CD4-positive, alpha-beta T cell treated with Interleukin-12 subunit alpha and Interleukin-12 subunit beta, for 1 hour (primary cell): ENCODE data around the gene SEPTIN8.

Experiments used
- DNase-seq: peaks from one replicate; pipeline ENCODE4 v3.0.0-alpha.2; 2020

The SEPTIN8 gene

DNA sequence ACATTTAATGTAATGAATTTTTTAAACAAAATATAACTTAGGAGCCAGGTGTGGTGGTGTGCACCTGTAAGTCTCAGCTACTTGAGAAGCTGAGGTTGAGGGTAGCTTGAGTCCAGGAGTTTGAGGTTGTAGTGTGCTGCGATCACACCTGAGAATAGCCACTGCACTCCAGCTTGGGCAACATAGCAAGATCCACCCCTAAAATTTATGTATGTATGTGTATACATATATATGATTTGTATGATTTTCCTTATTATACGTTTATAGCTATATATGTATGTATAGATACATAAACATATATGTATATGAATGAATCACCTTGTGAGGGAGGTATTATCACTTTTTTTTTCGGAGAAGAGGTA, 30.5 kb downstream of the SEPTIN8 start:
- DNase-seq: no peak

DNA sequence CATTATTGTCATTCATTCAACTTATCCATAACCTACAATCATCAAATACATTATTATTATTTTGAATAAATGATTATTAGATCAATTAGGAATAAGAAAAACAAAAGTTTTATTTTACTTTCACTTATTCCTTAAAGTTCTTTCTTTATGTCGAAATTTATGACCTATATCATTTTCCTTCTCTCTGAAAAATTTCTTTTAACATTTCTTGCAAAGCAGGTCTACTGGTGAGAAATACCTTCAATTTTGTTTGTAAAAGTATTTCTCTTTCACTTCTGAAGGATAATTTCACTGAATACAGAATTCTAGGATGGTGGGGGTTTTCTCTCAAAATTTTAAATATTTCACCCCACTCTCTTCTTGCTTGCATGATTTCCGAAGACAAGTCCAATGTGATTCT, 32.4 kb downstream of the SEPTIN8 start:
- DNase-seq: no peak

DNA sequence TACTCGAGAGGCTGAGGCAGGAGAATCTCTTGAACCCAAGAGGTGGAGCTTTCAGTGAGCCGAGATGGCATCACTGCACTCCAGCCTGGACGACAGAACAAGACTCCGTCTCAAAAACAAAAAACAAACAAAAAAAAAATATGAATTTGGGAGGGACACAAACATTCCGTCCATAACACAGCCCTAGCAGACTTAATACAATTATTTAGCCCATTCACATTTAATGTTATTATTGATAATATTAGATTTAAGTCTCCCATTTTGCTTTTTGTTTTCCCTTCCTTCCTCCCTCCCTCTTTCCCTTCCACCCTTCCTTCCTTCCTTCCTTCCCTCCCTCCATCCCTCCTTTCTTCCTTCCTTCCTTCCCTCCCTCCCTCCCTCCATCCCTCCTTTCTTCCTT, 34.4 kb downstream of the SEPTIN8 start:
- no peak for DNase-seq

DNA sequence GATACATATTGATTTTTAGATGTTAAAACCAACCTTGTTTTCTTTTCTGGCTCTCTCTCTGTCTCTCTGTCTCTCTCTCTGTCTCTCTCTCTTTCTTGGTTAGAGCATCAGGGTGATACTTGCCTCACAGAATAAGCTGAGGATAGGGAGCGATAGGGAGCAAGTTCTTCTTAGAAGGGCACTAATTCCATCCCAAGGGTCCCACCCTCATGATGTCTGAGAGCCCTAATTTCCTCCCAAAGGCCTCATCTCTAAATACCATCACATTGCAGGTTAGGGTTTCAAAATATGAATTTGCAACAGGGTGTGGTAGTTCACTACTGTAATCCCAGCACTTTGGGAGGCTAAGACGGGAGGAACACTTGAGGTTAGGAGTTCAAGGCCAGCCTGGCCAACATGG, 34.9 kb downstream of the SEPTIN8 start:
- no peak for DNase-seq

DNA sequence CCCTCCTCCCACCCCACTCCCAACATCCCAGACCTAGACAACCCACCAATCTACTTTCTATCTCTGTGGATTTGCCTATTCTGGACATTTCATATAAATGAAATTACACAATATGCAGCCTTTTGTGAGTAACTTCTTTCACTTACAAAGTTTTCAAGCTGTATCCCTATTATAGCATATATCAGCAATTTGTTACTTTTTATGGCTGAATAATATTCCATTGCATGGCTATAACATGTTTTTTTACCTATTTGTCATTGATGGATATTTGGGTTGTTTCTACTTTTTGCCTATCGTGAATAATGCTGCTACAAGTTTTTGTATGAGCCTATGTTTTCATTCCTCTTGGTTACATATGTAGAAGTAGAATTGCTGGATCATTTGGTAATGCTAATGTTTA, 37.8 kb downstream of the SEPTIN8 start:
- DNase-seq: no peak

DNA sequence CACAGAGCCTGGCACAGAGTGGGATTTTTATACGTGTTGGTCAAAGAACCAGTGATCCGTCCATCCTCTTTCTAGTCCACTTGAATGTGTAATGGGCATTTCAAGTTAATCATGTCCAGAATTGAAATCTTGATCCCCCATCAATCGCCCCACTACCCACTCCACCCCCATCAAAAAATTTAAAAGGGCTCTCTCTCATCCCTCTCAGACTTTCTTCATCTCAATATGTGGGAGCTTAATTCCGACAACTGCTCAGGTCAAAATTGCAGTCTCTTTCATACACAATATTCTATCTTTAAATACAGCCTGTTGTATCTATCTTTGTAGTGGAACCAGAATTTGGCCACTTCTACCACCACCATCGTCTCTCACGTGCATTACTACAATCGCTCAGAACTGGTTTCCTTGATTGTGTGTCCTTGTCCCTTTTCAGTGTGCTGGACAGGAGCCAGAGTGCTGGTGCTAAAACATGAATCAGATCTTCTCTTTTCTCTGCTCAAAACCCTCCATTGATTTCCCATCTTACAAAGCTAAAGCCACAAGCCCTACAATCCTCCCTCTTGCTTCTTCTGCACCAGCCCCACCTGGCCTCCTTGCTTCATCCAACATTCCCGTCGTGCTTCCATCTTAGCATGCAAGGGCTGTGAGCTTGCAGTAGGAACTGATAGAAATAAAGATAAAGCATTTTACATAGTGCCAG, 38.9 kb downstream of the SEPTIN8 start:
- no peak for DNase-seq

DNA sequence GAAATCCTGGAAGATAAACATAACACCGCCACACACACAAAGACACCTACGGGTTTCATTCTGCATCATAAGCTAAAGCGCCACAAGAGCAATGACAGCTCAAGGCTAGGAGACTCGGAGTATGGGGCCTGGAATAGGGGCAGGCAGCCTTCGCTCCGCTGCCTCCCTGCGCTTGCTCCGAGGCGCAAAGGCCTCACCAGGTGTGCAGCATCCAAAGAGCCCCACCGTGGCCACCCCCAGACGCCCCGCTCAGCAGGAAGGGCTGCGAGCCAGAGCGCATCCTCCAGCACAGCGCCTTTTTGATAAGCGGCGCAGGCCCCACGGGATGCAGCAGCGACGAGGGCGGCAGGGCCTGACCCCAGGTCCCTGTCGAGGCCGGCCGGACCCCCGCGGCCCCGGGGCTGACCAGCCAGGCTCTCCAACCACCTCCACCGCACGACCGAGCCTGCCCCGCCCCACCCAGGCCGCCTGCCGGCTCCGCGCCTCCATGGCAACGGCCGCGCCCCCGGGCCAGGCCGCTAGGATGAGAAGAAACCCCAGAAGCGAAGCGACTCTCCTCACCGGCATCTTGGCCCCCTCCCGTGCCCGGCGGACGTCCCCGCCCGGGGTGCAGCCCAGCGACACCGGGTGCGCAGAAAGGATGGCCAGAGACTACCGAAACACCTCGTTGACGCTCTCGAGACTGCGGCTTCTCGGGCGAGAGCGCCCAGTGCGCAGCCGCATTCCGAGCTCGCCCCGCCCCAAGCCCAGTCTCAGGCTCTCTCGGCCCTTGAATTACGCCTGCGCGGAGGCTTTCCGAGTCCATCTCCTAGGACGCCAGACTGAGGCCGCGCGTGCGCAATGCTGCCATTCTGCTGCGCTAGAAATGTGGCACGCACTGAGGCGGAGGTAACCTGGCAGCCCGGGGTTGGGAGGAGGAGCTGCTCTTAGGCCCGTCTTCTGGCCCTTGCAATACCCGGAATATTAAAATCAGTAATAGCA, 39.9 kb downstream of the SEPTIN8 start, which contains the start of gene KIF3A:
Gene KIF3A, minus strand, starts transcription at position 694 of the 981 bp plus-strand sequence. Its CDS starts 127 bp downstream, at position 567.
- DNase-seq: peak; percentile 99

DNA sequence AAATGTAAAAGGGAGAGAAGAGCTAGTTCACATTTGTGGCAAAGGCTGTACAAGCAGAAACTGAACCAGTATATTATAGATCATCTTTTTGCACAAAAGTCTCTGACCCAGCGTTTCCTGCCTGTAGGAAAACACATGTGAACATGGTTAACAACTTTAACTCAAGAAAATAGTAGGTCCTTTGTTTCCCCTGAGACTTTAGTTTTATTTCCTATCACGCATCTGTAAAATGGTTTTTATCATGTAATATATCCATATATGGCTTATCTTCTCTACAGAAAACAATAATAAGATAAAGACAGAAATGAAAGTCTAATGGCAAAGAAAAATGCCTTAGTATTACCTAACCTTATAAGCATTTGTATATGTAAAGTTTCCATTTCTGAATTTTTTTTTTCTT, 42.4 kb downstream of the SEPTIN8 start:
- DNase-seq: no peak

DNA sequence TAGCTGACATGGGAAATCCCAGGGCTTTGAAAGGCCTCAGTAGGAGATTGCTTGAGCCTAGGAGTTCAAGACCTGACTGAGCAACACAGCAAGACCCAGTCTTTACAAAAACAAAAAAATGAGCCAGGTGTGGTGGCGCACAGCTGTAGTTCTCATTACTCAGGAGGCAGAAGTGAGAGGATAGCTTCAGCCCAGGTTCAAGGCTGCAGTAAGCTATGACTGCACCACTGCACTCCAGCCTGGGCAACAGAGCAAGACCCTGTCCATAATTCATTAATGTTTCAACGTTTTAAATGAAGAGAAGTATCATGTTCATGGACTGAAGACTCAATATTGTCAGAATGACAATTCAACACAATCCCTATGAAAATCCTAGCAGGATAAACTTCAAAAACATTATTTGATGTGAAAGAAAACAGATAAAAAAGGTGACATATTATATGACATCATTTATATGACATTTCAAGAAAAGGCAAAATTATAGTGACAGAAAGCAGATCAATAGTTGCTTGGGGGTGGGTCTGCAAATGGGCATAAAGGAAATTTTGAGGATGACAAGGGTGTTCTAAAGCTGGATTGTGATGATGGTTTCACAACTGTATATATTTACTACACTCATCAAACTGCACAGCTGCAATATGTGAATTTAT, 43.4 kb downstream of the SEPTIN8 start:
- DNase-seq: no peak

DNA sequence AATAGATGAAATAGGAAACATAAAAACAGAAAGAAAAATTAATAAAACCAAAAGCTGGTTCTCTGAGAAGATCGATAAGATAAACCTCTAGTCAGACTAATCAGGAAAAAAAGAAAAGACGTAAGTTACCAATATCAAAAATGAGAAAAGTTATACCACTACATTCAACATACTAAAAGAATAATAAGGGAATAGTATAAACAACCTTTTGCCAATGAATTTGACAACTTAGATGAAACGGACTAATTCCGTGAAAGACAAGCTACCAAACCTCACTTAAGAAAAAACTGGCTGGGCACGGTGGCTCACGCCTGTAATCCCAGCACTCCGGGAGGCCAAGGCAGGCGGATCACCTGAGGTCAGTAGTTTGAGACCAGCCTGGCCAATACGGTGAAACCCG, 47.1 kb downstream of the SEPTIN8 start:
- DNase-seq: no peak

DNA sequence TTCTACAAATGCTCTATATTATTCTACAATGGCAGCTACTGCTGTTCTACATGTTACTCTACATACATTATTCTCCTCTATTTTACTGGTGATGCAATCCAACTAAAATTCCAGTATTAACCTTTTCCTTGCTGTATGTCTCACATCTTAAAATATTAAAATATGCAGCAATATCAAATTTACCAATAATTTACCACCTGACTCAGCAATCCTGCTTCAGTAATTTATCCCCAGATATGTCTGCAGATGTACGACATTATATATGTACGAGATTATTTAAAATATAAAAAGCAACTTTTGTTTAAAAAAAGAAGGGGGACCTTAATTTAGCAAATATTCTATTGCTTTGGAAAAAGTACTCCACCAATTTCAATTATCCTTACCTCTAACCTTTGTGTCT, 51.3 kb downstream of the SEPTIN8 start:
- DNase-seq: no peak

DNA sequence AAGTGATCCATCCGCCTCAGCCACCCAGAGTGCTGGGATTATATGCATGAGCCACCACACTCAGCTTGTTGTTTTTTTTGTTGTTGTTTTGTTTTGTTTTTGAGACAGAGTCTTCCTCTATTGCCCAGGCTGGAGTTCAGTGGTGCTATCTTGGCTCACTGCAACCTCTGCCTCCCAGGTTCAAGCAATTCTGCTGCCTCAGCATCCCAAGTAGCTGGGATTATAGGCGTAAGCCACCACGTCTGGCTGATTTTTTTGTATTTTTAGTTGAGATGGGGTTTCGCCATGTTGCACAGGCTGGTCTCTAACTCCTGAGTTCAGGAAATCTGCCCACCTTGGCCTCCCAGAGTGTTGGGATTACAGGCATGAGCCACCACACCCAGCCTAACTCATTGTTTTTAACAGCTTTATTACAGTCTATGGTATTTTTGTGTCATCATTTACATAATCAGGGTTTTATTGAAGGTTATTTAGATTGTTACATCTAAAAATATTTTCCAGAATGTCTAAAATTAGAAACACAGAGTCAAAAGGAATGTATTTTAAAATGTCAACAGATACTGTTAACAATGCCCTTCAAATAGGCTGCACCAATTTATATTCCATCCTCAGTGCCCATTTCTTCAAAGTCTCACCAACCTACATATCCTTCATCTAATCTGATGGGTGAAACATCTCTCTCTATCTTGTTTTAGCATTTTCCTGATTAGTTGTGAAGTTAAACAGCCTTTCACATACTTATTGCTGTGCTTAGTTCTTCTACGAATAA, 58.3 kb downstream of the SEPTIN8 start:
- DNase-seq: no peak

DNA sequence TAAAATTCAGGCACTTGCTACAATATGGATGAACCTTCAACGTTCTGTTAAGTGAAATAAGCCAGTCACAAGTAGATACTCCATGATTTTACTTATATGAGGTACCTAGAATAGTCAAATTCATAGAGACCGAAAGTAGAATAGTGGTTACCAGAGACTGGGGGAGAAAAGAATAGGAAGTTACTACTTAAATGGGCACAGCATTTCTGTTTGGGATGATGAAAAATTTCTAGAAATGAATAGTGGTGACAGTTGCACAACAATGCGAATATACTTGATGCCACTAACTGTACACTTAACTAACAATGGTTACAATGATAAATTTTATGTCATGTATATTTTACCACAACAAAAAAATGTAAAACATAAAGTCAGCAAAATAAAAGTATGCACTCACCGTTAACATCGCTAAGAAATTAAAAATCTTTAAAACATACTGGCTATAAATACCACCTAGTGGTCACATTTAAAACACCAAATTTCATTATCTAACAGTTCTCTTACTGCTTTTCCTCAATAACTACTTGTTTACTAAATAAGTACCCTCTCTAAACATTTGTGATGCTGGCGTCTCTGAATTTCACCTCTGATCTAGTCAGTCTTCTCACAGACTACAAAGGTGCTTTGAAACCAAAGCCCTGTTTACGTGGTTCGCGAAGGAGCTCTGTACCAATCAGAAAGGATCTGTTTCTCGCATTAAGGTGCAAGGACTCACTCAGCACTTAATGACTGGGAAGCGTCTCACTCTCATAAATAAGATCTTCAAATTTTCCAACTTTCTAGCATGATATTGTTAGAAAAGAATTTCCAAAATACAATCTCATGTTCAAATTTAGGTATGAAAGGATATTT, 62.4 kb downstream of the SEPTIN8 start:
- DNase-seq: peak; percentile 24

DNA sequence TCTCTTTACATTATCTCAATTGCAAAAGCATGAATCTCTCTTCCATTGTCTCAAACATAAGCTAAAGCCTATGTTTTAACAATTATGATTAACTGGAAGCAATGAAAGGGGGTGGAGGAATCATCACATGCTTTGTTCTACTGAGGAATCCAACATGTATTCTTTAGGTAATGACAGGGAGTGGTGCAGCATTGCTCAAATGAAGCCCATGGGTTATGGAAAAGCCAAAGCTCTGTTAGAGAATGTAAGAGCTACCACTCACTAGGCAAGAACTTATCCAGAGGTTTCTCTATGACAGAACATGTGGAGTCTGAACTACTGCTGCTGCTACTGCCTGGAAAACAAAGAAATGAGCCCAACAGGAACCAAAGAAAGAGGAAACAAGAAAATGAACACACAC, 68.4 kb downstream of the SEPTIN8 start:
- DNase-seq: no peak

DNA sequence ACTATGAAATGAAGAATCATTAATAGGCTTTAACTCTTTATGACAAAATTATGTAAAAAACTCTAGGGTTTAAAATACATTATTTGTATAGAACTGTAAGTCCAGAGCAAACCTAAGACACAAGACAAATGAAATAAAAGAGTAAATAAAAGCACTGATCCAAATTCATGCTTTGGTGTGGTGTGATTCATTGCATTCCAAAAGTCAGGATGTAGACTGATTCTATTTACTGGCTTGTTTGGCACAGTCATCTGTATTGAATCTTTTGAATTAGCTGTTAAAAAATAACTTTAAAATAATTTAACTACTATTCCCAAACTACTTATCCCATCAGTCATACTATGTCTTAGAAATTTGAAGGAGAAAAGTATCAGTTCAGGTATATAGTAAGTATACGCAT, 72.2 kb downstream of the SEPTIN8 start:
- DNase-seq: no peak
